Activated gamma-delta T cell treated with anti-CD3 and anti-CD28 coated beads, Interleukin-2, amount 50 U/mL, for 16 hours (primary cell): Measurements from ENCODE around the gene MR1.

Experiments used
- DNase-seq: peaks from one replicate; pipeline ENCODE4 v3.0.0-alpha.2; 2020; ENCODE audit warnings: low read depth

The MR1 gene

GRCh38 chr1:181108304-181108867 lies 74.6 kb downstream of the MR1 start:
- no peak for DNase-seq

- no peak for DNase-seq
Observed at GRCh38 chr1:181110013-181110412, 76.2 kb downstream of the MR1 start.
